ENCODE data around the gene N4BP3.
A peak's percentile ranks its signal among the peaks of the same experiment; 100 is the strongest.

Gene N4BP3

DNA sequence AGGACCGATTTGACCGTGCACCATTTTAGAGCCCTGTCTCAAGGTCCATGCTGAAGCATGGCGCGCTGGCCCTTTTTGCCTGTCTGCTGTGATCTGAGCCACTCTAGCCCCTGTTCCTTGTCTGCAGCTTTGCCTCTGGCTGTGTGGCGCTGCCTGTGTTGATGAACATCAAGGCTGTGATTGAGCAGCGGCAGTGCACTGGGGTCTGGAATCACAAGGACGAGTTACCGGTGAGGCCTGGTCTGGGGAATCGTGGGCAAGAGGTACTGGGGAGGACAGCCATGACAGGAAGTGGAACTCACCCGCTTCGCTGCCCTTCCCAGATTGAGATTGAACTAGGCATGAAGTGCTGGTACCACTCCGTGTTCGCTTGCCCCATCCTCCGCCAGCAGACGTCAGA, 34.1 kb downstream of the N4BP3 start:
- no peak for DNase-seq (ENCODE audit: low read depth in 3 of 3, low spot score in 1 of 3)

DNA sequence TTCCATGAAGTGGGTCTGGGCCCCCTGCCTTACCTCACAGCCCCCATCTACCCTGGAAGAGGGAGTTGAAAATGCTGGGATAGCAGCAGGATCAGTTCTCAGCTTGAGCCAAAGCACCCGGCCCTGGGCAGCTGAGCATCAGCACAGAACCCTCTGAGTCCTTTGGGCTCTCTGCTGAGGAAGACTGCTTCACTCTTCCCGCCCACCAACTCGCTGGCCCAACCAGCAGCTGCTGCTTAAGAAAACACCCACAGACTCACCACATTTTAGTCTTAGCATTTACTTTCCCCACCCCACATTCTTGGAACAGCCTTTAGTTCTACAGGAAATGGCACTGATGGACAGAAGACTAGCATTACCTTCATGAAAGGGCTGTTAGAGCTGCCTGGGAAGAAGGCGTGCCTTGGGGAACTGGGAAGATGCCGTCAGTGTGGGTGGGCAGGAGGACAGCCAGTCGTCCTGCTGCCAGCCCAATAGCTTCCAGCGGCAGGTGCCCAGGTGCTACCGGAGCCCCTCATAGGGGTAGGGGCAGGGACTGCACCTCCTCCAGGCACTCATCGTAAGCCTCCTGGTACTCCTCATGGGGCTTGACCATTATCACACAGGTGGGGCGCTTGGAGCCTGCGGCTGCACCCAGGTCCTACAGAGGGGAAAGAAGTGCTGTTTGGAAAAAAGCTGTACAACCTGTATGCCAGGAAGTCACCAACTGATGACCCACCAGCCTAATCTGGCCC, 36.0 kb downstream of the N4BP3 start:
- no peak for DNase-seq (ENCODE audit: low read depth in 3 of 3, low spot score in 1 of 3)

DNA sequence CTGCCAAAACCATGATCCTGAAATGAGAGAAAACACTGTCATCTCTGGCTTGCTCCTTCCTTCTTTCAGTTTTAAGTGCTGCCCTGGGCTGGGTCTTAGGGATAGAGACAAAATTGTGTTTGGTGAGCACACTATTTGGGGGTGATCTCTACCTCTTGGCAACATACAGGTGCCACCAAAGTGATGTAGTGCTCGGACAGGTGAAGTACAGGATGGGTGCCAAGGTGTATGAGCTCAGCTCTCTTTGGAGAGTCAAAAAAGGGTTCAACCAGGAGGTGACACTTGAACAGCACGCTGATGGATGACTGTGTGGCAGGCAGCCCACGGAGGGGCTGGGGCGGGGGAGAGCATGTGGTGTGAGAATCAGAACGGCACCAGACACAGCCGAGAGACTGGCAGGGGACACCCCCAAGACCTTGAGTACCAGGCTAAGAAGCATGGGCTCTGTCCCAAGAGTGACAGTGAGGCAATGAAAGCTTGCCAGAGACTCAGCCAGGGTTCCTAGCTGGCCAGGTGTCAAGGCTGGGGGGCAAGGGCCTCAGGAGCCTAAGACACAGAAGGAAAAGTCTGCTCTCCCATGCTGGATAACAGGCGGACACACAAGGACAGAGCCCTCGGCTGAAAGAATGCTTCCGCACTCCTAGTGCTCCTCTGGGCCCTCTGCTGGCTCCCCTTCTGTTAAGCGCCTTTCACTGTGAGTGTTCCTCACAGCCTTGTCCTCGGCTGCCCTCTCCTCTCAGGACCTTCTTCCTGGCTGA, 37.8 kb downstream of the N4BP3 start:
- DNase-seq (ENCODE audit: low read depth in 3 of 3, low spot score in 1 of 3), result no peak

DNA sequence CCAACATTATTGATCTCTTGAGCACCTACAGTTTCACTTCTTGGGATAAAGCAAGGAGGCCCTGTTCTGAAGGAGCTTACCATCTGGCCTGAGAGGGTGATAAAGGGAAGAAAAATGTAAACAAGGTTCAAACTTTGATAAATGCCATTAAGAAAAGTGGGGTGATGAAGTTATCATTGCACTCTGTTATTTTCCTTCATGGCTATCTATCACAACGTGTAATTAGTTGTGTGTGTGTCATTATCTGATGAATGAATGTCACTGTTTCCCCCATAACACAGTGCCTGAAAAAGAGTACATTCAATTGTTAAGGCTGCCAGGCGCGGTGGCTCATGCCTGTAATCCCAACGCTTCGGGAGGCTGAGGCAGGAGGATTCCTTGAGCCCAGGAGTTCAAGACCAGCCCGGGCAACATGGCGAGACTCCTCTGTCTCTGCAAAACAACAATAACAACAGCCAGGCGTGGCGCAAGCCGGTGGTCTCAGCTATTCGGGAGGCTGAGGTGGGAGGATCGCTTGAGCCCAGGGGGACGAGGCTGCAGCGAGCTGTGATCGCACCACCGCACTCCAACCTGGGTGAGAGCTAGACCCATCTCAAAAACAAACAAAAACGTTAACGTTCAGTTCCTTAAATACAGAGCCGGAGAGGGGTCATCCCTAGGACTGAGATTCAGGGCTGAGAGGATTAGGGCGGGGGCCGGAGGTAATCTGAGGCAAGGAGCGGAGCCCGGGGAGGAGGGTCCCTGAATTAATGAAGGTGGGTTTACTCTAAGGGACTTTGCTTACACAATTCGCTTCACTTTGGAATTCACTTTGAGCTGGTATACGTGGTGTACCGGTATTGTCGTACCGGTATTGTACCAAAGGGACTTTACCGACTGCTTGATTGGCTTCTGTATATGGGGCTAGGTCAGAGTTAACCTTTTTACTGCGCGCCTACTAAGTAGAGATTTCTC, 39.4 kb downstream of the N4BP3 start:
- DNase-seq (ENCODE audit: low read depth in 3 of 3, low spot score in 1 of 3), result no peak

DNA sequence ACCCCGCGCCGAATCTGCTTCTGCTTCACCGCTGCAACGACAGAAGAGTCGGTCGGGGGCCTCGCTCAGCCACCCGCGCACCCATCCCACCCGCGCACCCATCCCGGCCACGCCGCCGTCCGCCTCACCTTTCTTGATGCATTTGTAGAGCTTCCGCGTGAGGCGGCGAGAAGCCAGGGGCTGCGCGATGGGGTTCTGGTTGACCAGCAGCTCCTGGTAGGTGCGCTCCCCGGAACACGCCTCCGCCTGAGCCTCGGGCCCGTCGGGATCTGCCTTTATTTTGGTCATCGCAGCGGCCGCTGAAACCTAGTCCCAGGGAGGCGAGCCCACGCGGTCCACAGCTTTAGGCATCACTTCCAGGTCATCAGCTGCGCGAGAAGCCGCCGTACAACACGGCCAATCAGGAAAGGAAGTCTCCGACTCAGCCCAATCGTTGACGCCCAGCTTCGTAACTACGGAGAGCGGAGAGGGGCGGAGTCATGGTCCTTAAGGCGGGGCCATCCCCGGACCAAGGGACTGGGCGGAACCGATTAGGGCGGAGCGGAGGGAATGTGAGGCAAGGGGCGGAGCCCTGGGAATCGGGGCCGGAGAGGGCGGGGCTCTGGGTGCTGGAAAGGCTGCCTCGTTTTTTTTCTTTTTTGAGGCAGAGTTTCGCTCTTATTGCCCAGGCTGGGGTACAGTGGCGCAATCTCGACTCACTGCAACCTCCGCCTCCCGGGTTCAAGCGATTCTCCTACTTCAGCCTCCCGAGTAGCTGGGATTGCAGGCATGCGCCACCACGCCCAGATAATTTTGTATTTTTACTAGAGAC, 40.4 kb downstream of the N4BP3 start, which contains the start of gene NHP2:
NHP2 (minus strand) TSS at position 356 of the 811 bp plus-strand sequence; CDS start at position 288, 68 bp downstream.
- peak; percentile 90 to 98 (median 96) for DNase-seq (ENCODE audit: low read depth in 3 of 3, low spot score in 1 of 3)

DNA sequence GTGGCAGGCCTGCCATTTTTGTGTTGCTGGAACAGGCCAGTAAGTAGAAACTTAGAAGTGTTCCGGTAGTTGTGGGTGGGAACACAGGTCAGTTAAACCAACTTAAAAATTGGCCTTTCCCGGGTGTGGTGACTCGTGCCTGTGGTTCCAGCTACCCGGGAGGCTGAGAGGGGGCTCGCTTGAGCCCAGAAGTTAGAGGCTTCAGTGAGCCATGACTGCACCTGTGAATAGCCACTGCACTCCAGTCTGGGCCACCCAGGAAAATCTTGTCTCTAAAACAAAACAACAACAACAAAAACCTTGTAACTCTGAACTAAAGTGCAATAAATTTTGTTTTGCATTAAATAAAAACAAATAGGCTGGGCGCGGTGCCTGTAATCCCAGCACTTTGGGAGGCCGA, 41.7 kb downstream of the N4BP3 start:
- DNase-seq (ENCODE audit: low read depth in 3 of 3, low spot score in 1 of 3), result no peak

DNA sequence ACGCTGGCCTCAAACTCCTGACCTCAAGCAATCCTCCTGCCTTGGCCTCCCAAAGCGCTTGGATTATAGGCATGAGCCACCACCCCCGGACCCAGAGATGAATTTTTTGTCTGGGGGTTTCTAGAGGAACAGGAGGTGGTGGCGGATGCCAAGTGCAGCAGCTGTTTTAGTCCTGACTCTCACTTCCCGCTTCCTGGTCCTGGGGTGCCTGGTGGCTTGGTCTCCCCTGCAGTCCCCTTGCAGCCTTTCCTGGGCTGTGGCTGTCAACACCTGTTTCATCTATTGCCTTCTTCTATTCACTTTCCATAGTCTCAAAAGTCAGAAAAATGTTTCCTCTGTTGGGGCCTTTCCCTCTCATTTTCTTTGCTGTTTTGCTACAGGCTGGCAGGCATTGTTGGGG, 46.8 kb downstream of the N4BP3 start:
- no peak for DNase-seq (ENCODE audit: low read depth in 3 of 3, low spot score in 1 of 3)

DNA sequence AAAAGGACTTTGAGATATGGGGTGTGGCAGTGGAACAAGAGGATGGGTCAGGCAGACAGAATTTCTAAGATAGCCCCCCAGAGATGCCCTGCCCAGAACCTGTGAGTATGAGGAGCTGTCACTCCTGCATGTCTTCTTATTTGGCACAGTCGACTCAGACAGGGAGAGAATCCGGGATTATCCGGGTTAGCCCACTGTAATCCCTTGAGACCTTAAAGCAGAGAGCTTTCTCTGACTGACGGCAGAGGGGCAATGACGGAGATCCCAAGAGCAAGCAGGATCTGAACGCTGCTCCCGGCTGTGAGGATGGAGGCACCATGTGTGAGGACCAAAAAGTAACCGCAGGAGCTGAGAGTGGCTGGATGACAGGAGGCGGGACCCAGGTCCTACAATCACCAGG, 49.1 kb downstream of the N4BP3 start:
- DNase-seq (ENCODE audit: low read depth in 3 of 3, low spot score in 1 of 3), result no peak

DNA sequence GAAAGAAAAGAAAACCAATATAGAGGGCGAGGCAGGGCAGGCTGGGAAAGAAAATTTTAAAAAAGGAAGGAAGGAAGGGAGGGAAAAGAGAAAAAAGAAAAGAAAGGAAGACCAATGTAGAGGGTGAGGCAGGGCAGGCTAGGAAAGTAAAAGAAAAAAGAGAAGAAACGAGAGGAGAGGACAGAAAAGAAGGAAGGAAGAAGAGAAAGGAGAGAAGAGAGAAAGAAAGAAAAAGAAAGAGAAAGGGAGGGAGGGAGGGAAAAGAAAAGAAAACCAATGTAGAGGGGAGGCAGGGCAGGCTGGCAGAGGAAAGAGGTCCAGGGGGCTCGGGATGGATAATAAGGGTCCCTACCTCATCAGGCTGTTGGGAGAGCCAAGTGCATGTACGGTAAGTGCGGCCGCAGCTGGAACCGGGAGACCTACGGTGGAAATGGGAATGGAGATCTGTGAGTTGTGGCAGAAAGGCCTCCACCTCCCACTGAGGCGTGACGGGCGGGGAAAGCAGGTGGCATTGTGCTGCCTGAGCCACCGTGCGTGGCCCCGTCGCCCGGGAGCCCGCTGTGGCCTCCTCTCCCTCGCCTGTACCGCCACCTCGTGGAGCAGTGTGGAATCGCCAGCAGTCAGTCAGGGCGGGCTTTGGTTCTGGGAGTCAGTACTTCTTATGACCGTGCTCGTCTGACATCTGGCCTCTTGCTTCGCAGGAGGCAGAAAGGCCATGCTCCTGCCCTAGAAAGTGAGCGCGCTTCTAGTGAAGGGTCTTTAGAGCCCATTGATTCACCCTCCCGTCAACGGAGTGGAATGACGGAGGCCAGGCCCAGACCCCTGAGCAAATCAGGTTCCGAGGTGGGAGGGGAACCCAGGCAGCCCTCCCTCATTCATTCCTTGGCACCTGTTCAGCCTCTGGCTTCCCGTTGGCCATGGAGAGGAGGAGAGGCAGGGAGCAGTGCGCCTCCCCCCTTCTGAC, 50.7 kb downstream of the N4BP3 start:
- peak; percentile 77 to 97 (median 87) for DNase-seq (ENCODE audit: low read depth in 3 of 3, low spot score in 1 of 3)

DNA sequence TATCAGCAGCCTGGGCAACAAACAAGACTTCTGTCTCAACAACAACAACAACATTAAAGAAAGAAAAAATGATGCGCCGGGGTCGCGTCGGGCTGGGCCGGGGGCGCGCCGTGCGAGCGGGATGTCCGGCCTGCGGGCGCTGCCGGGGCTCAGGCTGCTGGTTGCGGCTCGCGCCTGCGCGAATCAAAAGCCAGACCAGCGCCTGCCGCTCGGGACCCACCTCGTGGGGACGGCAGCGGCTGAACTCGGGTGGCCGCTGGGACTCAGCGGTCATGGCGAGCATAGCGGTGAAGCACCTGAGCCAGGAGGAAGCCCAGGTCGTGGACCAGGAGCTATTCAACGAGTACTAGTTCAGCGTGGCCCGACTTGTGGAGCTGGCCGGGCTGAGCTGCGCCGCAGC, 52.2 kb downstream of the N4BP3 start:
- no peak for DNase-seq (ENCODE audit: low read depth in 3 of 3, low spot score in 1 of 3)

DNA sequence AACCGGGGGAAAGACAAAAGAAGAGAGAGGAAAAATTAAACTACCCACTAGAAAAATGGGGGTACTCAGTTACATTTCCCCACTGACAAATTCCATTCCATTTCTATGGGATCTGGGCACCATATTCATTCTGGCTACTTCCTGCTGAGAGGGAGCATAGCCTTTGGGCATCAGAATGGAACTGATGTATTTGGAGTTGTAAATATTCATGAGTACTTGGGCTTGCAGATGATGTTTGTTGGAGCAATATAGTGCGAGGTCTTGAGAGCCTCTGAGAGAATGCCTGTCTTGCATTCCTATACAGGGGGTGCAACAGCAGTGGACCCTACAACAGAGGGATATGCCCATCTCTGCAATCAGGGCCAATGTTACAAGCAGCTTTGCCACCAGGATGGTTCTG, 57.1 kb downstream of the N4BP3 start:
- DNase-seq (ENCODE audit: low read depth in 3 of 3, low spot score in 1 of 3), result no peak

DNA sequence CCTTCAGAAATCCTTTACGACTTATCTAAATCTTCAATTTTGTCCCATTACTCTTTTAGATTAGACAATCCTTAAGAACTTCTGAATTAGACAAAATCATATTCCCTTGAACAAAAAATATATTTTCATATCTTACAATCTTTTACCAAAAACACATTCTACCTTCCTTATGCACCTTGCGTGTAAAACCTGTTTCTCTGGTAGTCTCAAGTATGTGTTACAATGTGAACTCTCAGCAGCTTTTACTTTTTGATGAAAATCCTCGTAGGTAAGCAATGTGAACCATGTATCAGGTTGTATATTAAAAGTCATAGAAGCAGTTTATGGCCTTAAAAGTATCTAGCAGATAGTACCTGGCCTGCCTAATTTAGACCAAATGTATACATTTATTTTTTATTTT, 61.1 kb downstream of the N4BP3 start:
- no peak for DNase-seq (ENCODE audit: low read depth in 3 of 3, low spot score in 1 of 3)

Measured in stimulated activated CD4-positive, alpha-beta T cell treated with anti-CD3 and anti-CD28 coated beads, TNF-alpha, amount 100 ng/mL, for 1 hour (primary cell).